ENCODE results near the gene NCAPD2.

DNA sequence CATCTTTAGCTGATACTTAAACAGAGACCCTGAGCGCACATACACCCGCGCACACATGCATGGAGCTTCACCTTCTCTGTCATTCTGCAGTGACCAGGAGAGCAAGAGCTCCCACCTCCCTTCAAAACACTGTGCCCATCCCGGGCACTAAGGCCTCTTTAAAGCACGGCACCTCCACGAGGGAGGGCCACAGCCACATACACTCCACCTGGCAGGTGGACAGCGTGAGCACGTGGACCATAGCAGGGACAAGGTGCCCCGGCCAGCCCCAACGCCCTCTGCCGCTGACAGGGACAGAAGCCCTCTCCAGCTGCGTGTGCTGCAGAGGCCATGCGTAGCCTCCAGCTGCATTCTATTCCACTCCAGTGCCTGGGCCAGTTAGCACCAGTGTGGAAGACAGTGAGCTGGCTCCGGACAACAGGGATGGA lies 45.8 kb downstream of the NCAPD2 start:
- TF ChIP-seq CEBPB (IDR thresholded peaks at IDR 0.05) (no peak), YY1 (IDR thresholded peaks at IDR 0.05; ENCODE audit: low read depth) (0 out of 2 replicates have a peak, but pooled peaks have one; percentile 49), RAD21 (IDR thresholded peaks at IDR 0.05; ENCODE audit: low read depth) (no peak), TCF12 (IDR thresholded peaks at IDR 0.05; ENCODE audit: low read depth) (peak; percentile 54; the same call in 1 of the 2 replicates), TAF1 (IDR thresholded peaks at IDR 0.05; ENCODE audit: low read depth) (no peak; the same call in 1 of the 2 replicates), EP300 (IDR thresholded peaks at IDR 0.05; ENCODE audit: borderline replicate concordance) (peak; percentile 38; the same call in 1 of the 2 replicates), EGR1 (IDR thresholded peaks at IDR 0.05) (no peak), NFIC (IDR thresholded peaks at IDR 0.05) (peak; percentile 26; the same call in 1 of the 2 replicates), CREB1 (IDR thresholded peaks at IDR 0.05; ENCODE audit: low read depth) (no peak), FOXM1 (IDR thresholded peaks at IDR 0.05; ENCODE audit: borderline replicate concordance, low read depth) (no peak), TEAD4 (IDR thresholded peaks at IDR 0.05) (peak; percentile 46)
- TF ChIP-seq, protein P1, sequence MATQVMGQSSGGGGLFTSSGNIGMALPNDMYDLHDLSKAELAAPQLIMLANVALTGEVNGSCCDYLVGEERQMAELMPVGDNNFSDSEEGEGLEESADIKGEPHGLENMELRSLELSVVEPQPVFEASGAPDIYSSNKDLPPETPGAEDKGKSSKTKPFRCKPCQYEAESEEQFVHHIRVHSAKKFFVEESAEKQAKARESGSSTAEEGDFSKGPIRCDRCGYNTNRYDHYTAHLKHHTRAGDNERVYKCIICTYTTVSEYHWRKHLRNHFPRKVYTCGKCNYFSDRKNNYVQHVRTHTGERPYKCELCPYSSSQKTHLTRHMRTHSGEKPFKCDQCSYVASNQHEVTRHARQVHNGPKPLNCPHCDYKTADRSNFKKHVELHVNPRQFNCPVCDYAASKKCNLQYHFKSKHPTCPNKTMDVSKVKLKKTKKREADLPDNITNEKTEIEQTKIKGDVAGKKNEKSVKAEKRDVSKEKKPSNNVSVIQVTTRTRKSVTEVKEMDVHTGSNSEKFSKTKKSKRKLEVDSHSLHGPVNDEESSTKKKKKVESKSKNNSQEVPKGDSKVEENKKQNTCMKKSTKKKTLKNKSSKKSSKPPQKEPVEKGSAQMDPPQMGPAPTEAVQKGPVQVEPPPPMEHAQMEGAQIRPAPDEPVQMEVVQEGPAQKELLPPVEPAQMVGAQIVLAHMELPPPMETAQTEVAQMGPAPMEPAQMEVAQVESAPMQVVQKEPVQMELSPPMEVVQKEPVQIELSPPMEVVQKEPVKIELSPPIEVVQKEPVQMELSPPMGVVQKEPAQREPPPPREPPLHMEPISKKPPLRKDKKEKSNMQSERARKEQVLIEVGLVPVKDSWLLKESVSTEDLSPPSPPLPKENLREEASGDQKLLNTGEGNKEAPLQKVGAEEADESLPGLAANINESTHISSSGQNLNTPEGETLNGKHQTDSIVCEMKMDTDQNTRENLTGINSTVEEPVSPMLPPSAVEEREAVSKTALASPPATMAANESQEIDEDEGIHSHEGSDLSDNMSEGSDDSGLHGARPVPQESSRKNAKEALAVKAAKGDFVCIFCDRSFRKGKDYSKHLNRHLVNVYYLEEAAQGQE (IDR thresholded peaks at IDR 0.05; ENCODE audit: low read depth) = 0 out of 2 replicates have a peak, but pooled peaks have one; percentile 20
- TF ChIP-seq, protein P2, sequence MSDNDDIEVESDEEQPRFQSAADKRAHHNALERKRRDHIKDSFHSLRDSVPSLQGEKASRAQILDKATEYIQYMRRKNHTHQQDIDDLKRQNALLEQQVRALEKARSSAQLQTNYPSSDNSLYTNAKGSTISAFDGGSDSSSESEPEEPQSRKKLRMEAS (IDR thresholded peaks at IDR 0.05) = peak; percentile 84
- TF ChIP-seq, protein P3, sequence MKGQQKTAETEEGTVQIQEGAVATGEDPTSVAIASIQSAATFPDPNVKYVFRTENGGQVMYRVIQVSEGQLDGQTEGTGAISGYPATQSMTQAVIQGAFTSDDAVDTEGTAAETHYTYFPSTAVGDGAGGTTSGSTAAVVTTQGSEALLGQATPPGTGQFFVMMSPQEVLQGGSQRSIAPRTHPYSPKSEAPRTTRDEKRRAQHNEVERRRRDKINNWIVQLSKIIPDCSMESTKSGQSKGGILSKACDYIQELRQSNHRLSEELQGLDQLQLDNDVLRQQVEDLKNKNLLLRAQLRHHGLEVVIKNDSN (IDR thresholded peaks at IDR 0.05) = peak; percentile 12; the same call in 1 of the 2 replicates
